HCT116 (cell line): ENCODE results near the gene CORO2B. TPM values are rescaled to one million over a fixed set of nuclear protein-coding genes. Genes with fewer than 3 reads are reported as not detected.

ENCODE experiments used
- ATAC-seq: fragments of 200-7000 bp; cut with Tn5 transposase; 2 replicates; pipeline ENCODE4 v1.9.1; 2020; ENCODE audit warnings: mild to moderate bottlenecking, moderate library complexity
- BruUV-seq: library from RNA; stranded (reverse); fragments of 400-500 nt; replicated peaks from 2 replicates; lab custom pipeline; 2021; lab: Mats Ljungman, UMichigan
- CTCF ChIA-PET: fragments of 300-600 bp; sonication (Branson Sonifier 250); formaldehyde crosslinking; loops from one replicate; lab custom pipeline; 2021; ENCODE audit warnings: antibody characterized with exemption; lab: Charles Lee
- POLR2A ChIA-PET: fragments of 300-600, 350-600 bp; sonication (Branson Sonifier 250); formaldehyde crosslinking; loops from one replicate; lab custom pipeline; 2021; ENCODE audit warnings: antibody characterized with exemption; lab: Charles Lee
- RAD21 ChIA-PET, 2 experiments: fragments of 300-600 bp; sonication (Branson Sonifier 250); formaldehyde crosslinking; loops; one replicate each; lab custom pipeline; 2023; ENCODE audit warnings: low total read pairs in 2 of 2; ENCODE audit not compliant: uncharacterized antibody in 2 of 2, unreplicated experiment in 2 of 2, low non-redundant PET in 1 of 2; lab: Charles Lee
- DNase-seq: peaks from one replicate; pipeline ENCODE4 v3.0.0-alpha.2; 2010; ENCODE audit warnings: low read depth, low spot score
- H2AFZ ChIP-seq: fragments of 200-600 bp; shearing (Covaris generic), sonication (generic); 2 replicates; pipeline ENCODE4 v1.6.1; 2017; ENCODE audit warnings: low read depth, mixed run types, mixed read lengths, antibody characterized with exemption, low read length; ENCODE audit not compliant: poor library complexity, severe bottlenecking
- H3K27ac ChIP-seq: 2 replicates; pipeline ENCODE4 v1.5.1; 2012; ENCODE audit warnings: low read depth, low read length
- H3K27me3 ChIP-seq: fragments of 200-600 bp; sonication (generic); 2 replicates; pipeline ENCODE4 v1.6.1; 2016; ENCODE audit warnings: mixed run types, low read length, mixed read lengths; ENCODE audit not compliant: insufficient read depth
- H3K36me3 ChIP-seq, 2 experiments: fragments of 200-500 bp in 1 of 2; fragments of 200-600 bp in 1 of 2; sonication (Bioruptor generic) in 1 of 2; sonication (generic) in 1 of 2; 2 replicates each; pipeline versions ENCODE4 v1.5.1 to v1.6.1; 2014 to 2016; ENCODE audit warnings: low read length in 2 of 2, inconsistent platforms in 1 of 2, mixed read lengths in 1 of 2, mixed run types in 1 of 2; ENCODE audit not compliant: insufficient read depth in 2 of 2, control insufficient read depth in 1 of 2
- H3K4me1 ChIP-seq, 2 experiments: fragments of 200-600 bp in 1 of 2; sonication (generic) in 1 of 2; 2 replicates each; pipeline versions ENCODE4 v1.5.1 to v1.6.1; 2012 to 2017; ENCODE audit warnings: low read length in 2 of 2, inconsistent platforms in 1 of 2, mild to moderate bottlenecking in 1 of 2, mixed read lengths in 1 of 2, mixed run types in 1 of 2, moderate library complexity in 1 of 2; ENCODE audit not compliant: insufficient read depth in 2 of 2, control insufficient read depth in 1 of 2
- H3K4me2 ChIP-seq: fragments of 200-600 bp; sonication (generic); 2 replicates; pipeline ENCODE4 v1.6.1; 2017; ENCODE audit warnings: mixed run types, low read length, mixed read lengths
- H3K4me3 ChIP-seq, 2 experiments: fragments of 200-600 bp in 1 of 2; sonication (generic) in 1 of 2; replicated peaks in 1 of 2; 2 replicates each; pipeline ENCODE4 v1.5.1; 2011 to 2016; ENCODE audit warnings: low read length in 2 of 2, control low read depth in 1 of 2, low read depth in 1 of 2, mild to moderate bottlenecking in 1 of 2, mixed read lengths in 1 of 2, mixed run types in 1 of 2
- H3K79me2 ChIP-seq: fragments of 200-600 bp; sonication (generic); 2 replicates; pipeline ENCODE4 v1.6.1; 2017; ENCODE audit warnings: mild to moderate bottlenecking, mixed run types, low read length, moderate library complexity, mixed read lengths; ENCODE audit not compliant: insufficient read depth
- H3K9ac ChIP-seq: fragments of 200-600 bp; sonication (generic); 2 replicates; pipeline ENCODE4 v1.6.1; 2016; ENCODE audit warnings: low read length, mixed read lengths
- H3K9me2 ChIP-seq: fragments of 200-600 bp; sonication (generic), shearing (Covaris generic); 2 replicates; pipeline ENCODE4 v1.6.1; 2017; ENCODE audit warnings: mixed run types, mild to moderate bottlenecking, moderate library complexity; ENCODE audit not compliant: insufficient read depth
- H3K9me3 ChIP-seq, 2 experiments: fragments of 200-500 bp in 1 of 2; fragments of 200-600 bp in 1 of 2; sonication (Bioruptor generic) in 1 of 2; sonication (generic) in 1 of 2; 2 replicates each; pipeline ENCODE4 v1.6.1; 2014 to 2017; ENCODE audit warnings: low read length in 2 of 2, mixed read lengths in 2 of 2, inconsistent platforms in 1 of 2, low read depth in 1 of 2, mild to moderate bottlenecking in 1 of 2, mixed run types in 1 of 2, moderate library complexity in 1 of 2; ENCODE audit not compliant: control insufficient read depth in 1 of 2, insufficient read depth in 1 of 2
- H4K20me1 ChIP-seq: fragments of 200-600 bp; sonication (generic), shearing (Covaris generic); 2 replicates; pipeline ENCODE4 v1.6.1; 2017; ENCODE audit warnings: mixed run types, mild to moderate bottlenecking, moderate library complexity; ENCODE audit not compliant: insufficient read depth
- EZH2 ChIP-seq: fragments of 200-600 bp; sonication (generic); IDR thresholded peaks from 2 replicates; pipeline ENCODE4 v1.6.1; 2017; ENCODE audit warnings: antibody characterized with exemption, mixed run types
- JUND ChIP-seq: IDR thresholded peaks from 2 replicates; pipeline ENCODE4 v1.6.1; 2012
- MAX ChIP-seq: IDR thresholded peaks from 2 replicates; pipeline ENCODE4 v1.6.1; 2012
- POLR2A ChIP-seq: IDR thresholded peaks from 2 replicates; pipeline ENCODE4 v1.7.0; 2011; ENCODE audit warnings: borderline replicate concordance; ENCODE audit not compliant: insufficient read depth, insufficient read length; ENCODE audit errors: extremely low read depth
- RAD21 ChIP-seq: IDR thresholded peaks from 2 replicates; pipeline ENCODE4 v1.6.1; 2012; ENCODE audit warnings: low read depth, mild to moderate bottlenecking
- REST ChIP-seq: IDR thresholded peaks from 2 replicates; pipeline ENCODE4 v1.6.1; 2012; ENCODE audit warnings: low read depth
- SIN3A ChIP-seq: IDR thresholded peaks from 2 replicates; pipeline ENCODE4 v1.6.1; 2012; ENCODE audit warnings: low read depth
- TCF7L2 ChIP-seq: IDR thresholded peaks from 2 replicates; pipeline ENCODE4 v1.7.0; 2011; ENCODE audit warnings: borderline replicate concordance, inconsistent platforms; ENCODE audit not compliant: insufficient read depth, insufficient read length; ENCODE audit errors: extremely low read depth
- ZNF274 ChIP-seq: fragments of 200-500 bp; sonication (Bioruptor generic); IDR thresholded peaks from 2 replicates; pipeline ENCODE4 v1.6.1; 2014; ENCODE audit warnings: mild to moderate bottlenecking, low read depth, low read length, inconsistent platforms
- intact Hi-C: fragments of 100-400 bp; cut with micrococcal nuclease; formaldehyde crosslinking; loops from 2 replicates; pipeline ENCODE4 v1.10.0; 2022
- total RNA-seq: library from RNA; stranded (reverse); gene quantifications from one replicate; pipeline ENCODE4 v1.2.1, GENCODE V29; 2021; ENCODE audit not compliant: unreplicated experiment
- TF ChIP-seq, protein P1 (sequence below), 3 experiments: fragments of 200-600 bp in 1 of 3; sonication (generic) in 1 of 3; IDR thresholded peaks in 2 of 3; conservative IDR thresholded peaks in 1 of 3; 2 replicates each; pipeline ENCODE4 v1.5.1; 2012 to 2017; ENCODE audit warnings: low read depth in 2 of 3, low read length in 2 of 3, antibody characterized with exemption in 1 of 3, borderline replicate concordance in 1 of 3, control low read depth in 1 of 3, mild to moderate bottlenecking in 1 of 3, mixed read lengths in 1 of 3, mixed run types in 1 of 3, moderate library complexity in 1 of 3; ENCODE audit not compliant: insufficient read depth in 1 of 3

The CORO2B gene
- total RNA-seq, 1 experiment from 2014 or later = 2.8 TPM

DNA sequence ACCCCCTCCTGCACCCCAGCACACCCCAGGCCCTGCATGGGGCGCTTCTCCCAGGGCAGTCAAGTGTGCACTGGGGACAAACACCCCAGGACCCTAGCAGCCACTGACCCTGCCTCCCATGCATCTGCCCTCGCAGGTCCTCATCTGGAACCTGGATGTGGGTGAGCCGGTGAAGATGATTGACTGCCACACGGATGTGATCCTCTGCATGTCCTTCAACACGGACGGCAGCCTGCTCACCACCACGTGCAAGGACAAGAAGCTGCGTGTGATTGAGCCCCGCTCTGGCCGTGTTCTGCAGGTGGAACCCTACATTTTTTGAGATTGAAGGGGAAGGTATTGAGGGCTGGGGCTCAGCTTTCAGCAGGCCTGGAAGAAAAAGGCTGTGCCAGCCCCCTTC lies 132.6 kb downstream of the CORO2B start:
- 0 out of 2 replicates have a peak, but pooled peaks cover 3% of the 10 kb centered on the region for H3K27me3 ChIP-seq
- POLR2A ChIA-PET = no interaction called here
- H3K79me2 ChIP-seq = no peaks in the 10 kb centered on the region
- RAD21 ChIA-PET = no interaction called here
- no peak overlapping the region for H3K4me2 ChIP-seq
- H3K4me1 ChIP-seq = no peaks in the 10 kb centered on the region
- no peak overlapping the region for H2AFZ ChIP-seq
- CTCF ChIA-PET = no interaction called here
- DNase-seq = no peak
- no peaks in the 10 kb centered on the region for H3K9me2 ChIP-seq
- no TSS peak for BruUV-seq
- no peak overlapping the region for H3K9ac ChIP-seq
- no peaks in the 10 kb centered on the region for H3K36me3 ChIP-seq
- intact Hi-C loops = no loop called here
- no peak for TF ChIP-seq EZH2
- no peak for TF ChIP-seq POLR2A
- no peak for TF ChIP-seq JUND
- no peak for TF ChIP-seq MAX
- TF ChIP-seq, protein P1, sequence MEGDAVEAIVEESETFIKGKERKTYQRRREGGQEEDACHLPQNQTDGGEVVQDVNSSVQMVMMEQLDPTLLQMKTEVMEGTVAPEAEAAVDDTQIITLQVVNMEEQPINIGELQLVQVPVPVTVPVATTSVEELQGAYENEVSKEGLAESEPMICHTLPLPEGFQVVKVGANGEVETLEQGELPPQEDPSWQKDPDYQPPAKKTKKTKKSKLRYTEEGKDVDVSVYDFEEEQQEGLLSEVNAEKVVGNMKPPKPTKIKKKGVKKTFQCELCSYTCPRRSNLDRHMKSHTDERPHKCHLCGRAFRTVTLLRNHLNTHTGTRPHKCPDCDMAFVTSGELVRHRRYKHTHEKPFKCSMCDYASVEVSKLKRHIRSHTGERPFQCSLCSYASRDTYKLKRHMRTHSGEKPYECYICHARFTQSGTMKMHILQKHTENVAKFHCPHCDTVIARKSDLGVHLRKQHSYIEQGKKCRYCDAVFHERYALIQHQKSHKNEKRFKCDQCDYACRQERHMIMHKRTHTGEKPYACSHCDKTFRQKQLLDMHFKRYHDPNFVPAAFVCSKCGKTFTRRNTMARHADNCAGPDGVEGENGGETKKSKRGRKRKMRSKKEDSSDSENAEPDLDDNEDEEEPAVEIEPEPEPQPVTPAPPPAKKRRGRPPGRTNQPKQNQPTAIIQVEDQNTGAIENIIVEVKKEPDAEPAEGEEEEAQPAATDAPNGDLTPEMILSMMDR (IDR thresholded peaks at IDR 0.05 in 2 of 3, conservative IDR thresholded peaks at IDR 0.05 in 1 of 3; ENCODE audit: borderline replicate concordance in 1 of 3, insufficient read depth in 1 of 3, low read depth in 2 of 3, low read length in 2 of 3) = no peak
- TF ChIP-seq ZNF274 = no peak
- no peak for TF ChIP-seq SIN3A
- TF ChIP-seq RAD21 = no peak
- TF ChIP-seq TCF7L2 = no peak
- TF ChIP-seq REST = no peak
- TF ChIP-seq, all 23 proteins: peak for 0
- no peak overlapping the region for H3K4me3 ChIP-seq
- H4K20me1 ChIP-seq = no peaks in the 10 kb centered on the region
- no peak for ATAC-seq
- no peaks in the 10 kb centered on the region for H3K9me3 ChIP-seq
- H3K27ac ChIP-seq = no peak overlapping the region
